Neuronal stem cell (in vitro differentiated cells): Measurements from ENCODE around the gene WBP2.
A peak's percentile ranks its signal among the peaks of the same experiment; 100 is the strongest.

Experiments
- DNase-seq: peaks from one replicate; pipeline ENCODE4 v3.0.0-alpha.2; 2013; ENCODE audit warnings: low spot score
- H2AFZ ChIP-seq: one replicate; pipeline ENCODE4 v1.6.1; 2013; ENCODE audit warnings: mild to moderate bottlenecking, low read length, inconsistent platforms
- H2AK5ac ChIP-seq: 2 replicates; pipeline ENCODE4 v1.6.1; 2013; ENCODE audit warnings: low read depth, mild to moderate bottlenecking, inconsistent platforms, low read length, moderate library complexity, mixed read lengths
- H2BK120ac ChIP-seq: 2 replicates; pipeline ENCODE4 v1.6.1; 2013; ENCODE audit warnings: low read depth, mild to moderate bottlenecking, inconsistent platforms, low read length, moderate library complexity, mixed read lengths
- H2BK12ac ChIP-seq: one replicate; pipeline ENCODE4 v1.6.1; 2013; ENCODE audit warnings: low read length, inconsistent platforms
- H2BK15ac ChIP-seq: 2 replicates; pipeline ENCODE4 v1.6.1; 2013; ENCODE audit warnings: mild to moderate bottlenecking, low read length, inconsistent platforms, mixed read lengths
- H2BK5ac ChIP-seq: one replicate; pipeline ENCODE4 v1.6.1; 2013; ENCODE audit warnings: inconsistent platforms, mild to moderate bottlenecking, low read length, moderate library complexity
- H3K14ac ChIP-seq: one replicate; pipeline ENCODE4 v1.6.1; 2013; ENCODE audit warnings: low read length, inconsistent platforms
- H3K18ac ChIP-seq: 2 replicates; pipeline ENCODE4 v1.6.1; 2013; ENCODE audit warnings: low read length, inconsistent platforms
- H3K23ac ChIP-seq: 2 replicates; pipeline ENCODE4 v1.6.1; 2013; ENCODE audit warnings: low read depth, mild to moderate bottlenecking, mixed read lengths, low read length, inconsistent platforms; ENCODE audit not compliant: poor library complexity
- H3K27ac ChIP-seq: replicated peaks from 3 replicates; pipeline ENCODE4 v1.5.1; 2013; ENCODE audit warnings: low read length, inconsistent platforms
- H3K27me3 ChIP-seq, 3 experiments: 2 replicates each; pipeline ENCODE4 v1.6.1; 2013; ENCODE audit warnings: low read length in 3 of 3, mild to moderate bottlenecking in 2 of 3, inconsistent platforms in 1 of 3, low read depth in 1 of 3, mixed read lengths in 1 of 3, moderate library complexity in 1 of 3; ENCODE audit not compliant: control insufficient read depth in 3 of 3, insufficient read depth in 3 of 3
- H3K36me3 ChIP-seq, 2 donors: replicated peaks in 1 of 2; 2 replicates each; pipeline ENCODE4 v1.6.1; 2013; ENCODE audit warnings: low read length in 2 of 2; ENCODE audit not compliant: control insufficient read depth in 2 of 2, insufficient read depth in 2 of 2
- H3K4ac ChIP-seq: 2 replicates; pipeline ENCODE4 v1.6.1; 2013; ENCODE audit warnings: inconsistent platforms, mild to moderate bottlenecking, low read length, moderate library complexity
- H3K4me1 ChIP-seq, 2 donors: 1 replicate in 1 of 2; 2 replicates in 1 of 2; pipeline ENCODE4 v1.6.1; 2013; ENCODE audit warnings: low read length in 2 of 2, low read depth in 1 of 2; ENCODE audit not compliant: control insufficient read depth in 2 of 2, insufficient read depth in 1 of 2
- H3K4me2 ChIP-seq: one replicate; pipeline ENCODE4 v1.6.1; 2013; ENCODE audit warnings: mild to moderate bottlenecking, low read length, inconsistent platforms; ENCODE audit not compliant: insufficient read depth, poor library complexity, severe bottlenecking
- H3K4me3 ChIP-seq, 2 donors: 2 replicates each; pipeline ENCODE4 v1.5.1; 2013; ENCODE audit warnings: low read length in 2 of 2, mild to moderate bottlenecking in 2 of 2, inconsistent platforms in 1 of 2, moderate library complexity in 1 of 2
- H3K79me1 ChIP-seq: one replicate; pipeline ENCODE4 v1.6.1; 2013; ENCODE audit warnings: low read depth, mild to moderate bottlenecking, inconsistent platforms, low read length, moderate library complexity
- H3K9ac ChIP-seq: one replicate; pipeline ENCODE4 v1.6.1; 2013; ENCODE audit warnings: mild to moderate bottlenecking, low read depth, low read length, inconsistent platforms; ENCODE audit not compliant: poor library complexity
- H3K9me3 ChIP-seq, 2 donors: replicated peaks in 1 of 2; 2 replicates each; pipeline versions ENCODE3 to v1.6.1; 2013; ENCODE audit warnings: low read length in 2 of 2, mild to moderate bottlenecking in 2 of 2, inconsistent platforms in 1 of 2, low read depth in 1 of 2, mixed read lengths in 1 of 2, moderate library complexity in 1 of 2; ENCODE audit not compliant: control insufficient read depth in 2 of 2, insufficient read depth in 1 of 2
- H4K8ac ChIP-seq: one replicate; pipeline ENCODE4 v1.6.1; 2013; ENCODE audit warnings: low read depth, mild to moderate bottlenecking, inconsistent platforms, low read length, moderate library complexity
- H4K91ac ChIP-seq: one replicate; pipeline ENCODE4 v1.6.1; 2013; ENCODE audit warnings: low read length, low read depth, mild to moderate bottlenecking, inconsistent platforms; ENCODE audit not compliant: poor library complexity
- WGBS, 2 donors: extraction: QIAGEN DNeasy Blood & Tissue Kit; methylation state at CpG; one replicate each; pipeline ENCODE4 v1.1.7; 2013; ENCODE audit warnings: missing lambda C conversion rate in 2 of 2, mixed read lengths in 1 of 2; ENCODE audit not compliant: insufficient read length in 2 of 2, insufficient replicate concordance in 1 of 2; ENCODE audit errors: extremely low coverage in 2 of 2; 5-methylcytosine and 5-hydroxymethylcytosine counted together

WBP2 gene

GRCh38 chr17:75808905-75809621, 46.1 kb downstream of the WBP2 start:
- Histone ChIP-seq H2BK120ac (no peak overlapping the region), H2AK5ac (no peak overlapping the region), H3K9me3 (no peaks in the 10 kb centered on the region), H3K14ac (no peak overlapping the region), H2AFZ (no peak overlapping the region), H3K79me1 (peaks cover 21% of the 10 kb centered on the region), H2BK15ac (no peak overlapping the region), H4K91ac (no peak overlapping the region), H2BK5ac (peak overlapping the region; percentile 53), H3K4me2 (no peak overlapping the region), H3K27ac (no peak overlapping the region), H3K36me3 (peaks cover 41 to 69% of the 10 kb centered on the region in 2 donors), H3K4me1 (no peaks in the 10 kb centered on the region), H3K27me3 (no peaks in the 10 kb centered on the region), H3K18ac (no peak overlapping the region), H4K8ac (no peak overlapping the region), H3K23ac (no peak overlapping the region), H3K4ac (no peak overlapping the region), H2BK12ac (no peak overlapping the region), H3K9ac (no peak overlapping the region), H3K4me3 (no peak overlapping the region)
- DNase-seq = no peak
- WGBS, 2 donors = no CpG with 5 or more reads among the region's 18 CpGs

GRCh38 chr17:75808549-75808904, 46.6 kb downstream of the WBP2 start:
- peak overlapping the region; percentile 20 for H2BK5ac ChIP-seq
- no peak overlapping the region for H2AFZ ChIP-seq
- H4K91ac ChIP-seq = no peak overlapping the region
- H3K4me2 ChIP-seq = no peak overlapping the region
- H3K4ac ChIP-seq = no peak overlapping the region
- no peaks in the 10 kb centered on the region for H3K27me3 ChIP-seq
- no peak for DNase-seq
- no CpG with 5 or more reads among the region's 4 CpGs for WGBS, 2 donors
- no peak overlapping the region for H2BK12ac ChIP-seq
- H2AK5ac ChIP-seq = no peak overlapping the region
- H2BK120ac ChIP-seq = no peak overlapping the region
- H3K4me1 ChIP-seq = no peaks in the 10 kb centered on the region
- no peak overlapping the region for H3K23ac ChIP-seq
- H4K8ac ChIP-seq = no peak overlapping the region
- no peak overlapping the region for H3K18ac ChIP-seq
- no peak overlapping the region for H3K4me3 ChIP-seq
- H2BK15ac ChIP-seq = no peak overlapping the region
- peaks cover 19% of the 10 kb centered on the region for H3K79me1 ChIP-seq
- H3K27ac ChIP-seq = no peak overlapping the region
- no peak overlapping the region for H3K14ac ChIP-seq
- H3K9ac ChIP-seq = no peak overlapping the region
- no peaks in the 10 kb centered on the region for H3K9me3 ChIP-seq
- H3K36me3 ChIP-seq = peaks cover 36 to 68% of the 10 kb centered on the region in 2 donors

- Histone ChIP-seq H2AK5ac (no peak overlapping the region), H3K27me3 (no peaks in the 10 kb centered on the region), H3K4me2 (no peak overlapping the region), H3K14ac (no peak overlapping the region), H2AFZ (no peak overlapping the region), H3K23ac (no peak overlapping the region), H2BK5ac (no peak overlapping the region), H3K36me3 (peaks cover 29 to 66% of the 10 kb centered on the region in 2 donors), H3K9ac (no peak overlapping the region), H3K9me3 (no peaks in the 10 kb centered on the region), H2BK15ac (no peak overlapping the region), H2BK120ac (no peak overlapping the region), H3K4me1 (no peaks in the 10 kb centered on the region), H4K91ac (no peak overlapping the region), H4K8ac (no peak overlapping the region), H2BK12ac (no peak overlapping the region), H3K18ac (no peak overlapping the region), H3K4ac (no peak overlapping the region), H3K27ac (no peak overlapping the region), H3K4me3 (no peak overlapping the region), H3K79me1 (peaks cover 19% of the 10 kb centered on the region)
- no peak for DNase-seq
- WGBS, 2 donors = no CpG with 5 or more reads among the region's 3 CpGs
Observed at GRCh38 chr17:75807861-75808260, 47.3 kb downstream of the WBP2 start.

- DNase-seq = no peak
- no peak overlapping the region for H4K91ac ChIP-seq
Observed at GRCh38 chr17:75806822-75807500, 48.2 kb downstream of the WBP2 start.

More at GRCh38 chr17:75806822-75807500, 48.2 kb downstream of the WBP2 start:
- Histone ChIP-seq H3K14ac (no peak overlapping the region), H3K79me1 (peaks cover 15% of the 10 kb centered on the region), H3K4me1 (no peaks in the 10 kb centered on the region), H3K4ac (no peak overlapping the region), H3K23ac (no peak overlapping the region), H2BK5ac (peak overlapping the region; percentile 88), H2AK5ac (no peak overlapping the region), H2AFZ (no peak overlapping the region), H3K27ac (no peak overlapping the region), H3K18ac (no peak overlapping the region), H2BK120ac (no peak overlapping the region), H3K4me2 (no peak overlapping the region), H3K4me3 (no peak overlapping the region), H3K9me3 (no peaks in the 10 kb centered on the region), H2BK12ac (no peak overlapping the region), H2BK15ac (no peak overlapping the region), H3K36me3 (peaks cover 22 to 63% of the 10 kb centered on the region in 2 donors), H3K9ac (no peak overlapping the region), H3K27me3 (no peaks in the 10 kb centered on the region), H4K8ac (no peak overlapping the region)
- no CpG with 5 or more reads among the region's 4 CpGs for WGBS, 2 donors
